Testis (tissue), 3 donors: Measurements from ENCODE around the gene SLC7A14. TPM values are rescaled to one million over a fixed set of nuclear protein-coding genes. Genes with fewer than 3 reads are reported as not detected.

Source experiments
- DNase-seq: peaks from one replicate; pipeline ENCODE4 v3.0.0-alpha.2; 2019
- H3K27ac ChIP-seq, 2 donors: fragments of 200-600 bp; sonication (generic); one replicate each; pipeline ENCODE4 v1.5.1; 2019
- H3K27me3 ChIP-seq: fragments of 200-600 bp; sonication (generic); one replicate; pipeline ENCODE4 v1.5.1; 2019
- H3K36me3 ChIP-seq: fragments of 200-600 bp; sonication (generic); one replicate; pipeline ENCODE4 v1.5.1; 2017; ENCODE audit warnings: low read depth; ENCODE audit errors: missing control alignments
- H3K4me1 ChIP-seq: fragments of 200-600 bp; sonication (generic); one replicate; pipeline ENCODE4 v1.5.1; 2019
- H3K4me3 ChIP-seq, 2 donors: fragments of 200-600 bp; sonication (generic); one replicate each; pipeline ENCODE4 v1.5.1; 2017 to 2019
- H3K9me3 ChIP-seq: fragments of 200-600 bp; sonication (generic); one replicate; pipeline ENCODE4 v1.5.1; 2017
- CTCF ChIP-seq, 3 experiments: fragments of 450-650 bp in 2 of 3; fragments of 200-600 bp in 1 of 3; sonication (generic) in 1 of 3; IDR thresholded peaks; one replicate each; pipeline ENCODE4 v1.5.1; 2016 to 2019; ENCODE audit warnings: antibody characterized with exemption in 3 of 3, mild to moderate bottlenecking in 2 of 3, moderate library complexity in 1 of 3
- POLR2A ChIP-seq: fragments of 450-650 bp; IDR thresholded peaks from one replicate; pipeline ENCODE4 v1.6.1; 2017; ENCODE audit warnings: antibody characterized with exemption, mild to moderate bottlenecking, moderate library complexity
- WGBS, 2 donors: methylation state at CpG; one replicate each; pipeline ENCODE4 v1.1.5; 2018; 5-methylcytosine and 5-hydroxymethylcytosine counted together
- intact Hi-C: fragments of 100-400 bp; cut with DNase I; formaldehyde crosslinking; loops from one replicate; pipeline ENCODE4 v1.15.1; 2023; ENCODE audit warnings: low total_unique reads
- polyA plus RNA-seq: library from polyadenylated mRNA; stranded (reverse); fragments of 350-450 nt; fragmentation: Illumina TruSeq; extraction: RNeasy Lipid Tissue Mini Kit (QIAGEN cat#74804); gene quantifications from one replicate; pipeline ENCODE4 v1.2.3, GENCODE V29; 2014; ENCODE audit warnings: low read depth, low replicate concordance; ENCODE audit not compliant: insufficient read depth
- total RNA-seq, 2 donors: library from RNA; depleted of rRNA; stranded (reverse); fragments of >200 nt; gene quantifications; one replicate each; pipeline ENCODE4 v1.2.3, GENCODE V29; 2016

The SLC7A14 gene
- total and polyA plus RNA-seq, 3 donors from 2014 or later = 0.15 to 0.31 (median 0.24) TPM

GRCh38 chr3:170485294-170485693 is 100.6 kb downstream of the SLC7A14 start:
- 58 to 93% methylated on average over 3 of the region's 3 CpGs for WGBS, 2 donors
- H3K9me3 ChIP-seq = no peaks in the 10 kb centered on the region
- intact Hi-C loops = no loop called here
- no peaks in the 10 kb centered on the region for H3K36me3 ChIP-seq
- no peak for DNase-seq
- no peak overlapping the region for H3K27ac ChIP-seq
- H3K27me3 ChIP-seq = no peaks in the 10 kb centered on the region
- peaks cover 3% of the 10 kb centered on the region for H3K4me1 ChIP-seq
- H3K4me3 ChIP-seq = no peak overlapping the region
- TF ChIP-seq CTCF (IDR thresholded peaks at IDR 0.05) (no peak), POLR2A (no peak)

- TF ChIP-seq POLR2A = no peak
- TF ChIP-seq CTCF (IDR thresholded peaks at IDR 0.05) = no peak
- Histone ChIP-seq H3K9me3 (no peaks in the 10 kb centered on the region), H3K4me3 (no peak overlapping the region), H3K27me3 (no peaks in the 10 kb centered on the region), H3K27ac (no peak overlapping the region), H3K36me3 (no peaks in the 10 kb centered on the region), H3K4me1 (peaks cover 3% of the 10 kb centered on the region)
- no peak for DNase-seq
- intact Hi-C loops = no loop called here
- WGBS, 2 donors = 59 to 74% methylated on average over 4 of the region's 4 CpGs
Observed at GRCh38 chr3:170484869-170485268, 101.0 kb downstream of the SLC7A14 start.

GRCh38 chr3:170483485-170484262 is 102.2 kb downstream of the SLC7A14 start:
- Histone ChIP-seq H3K27me3 (no peaks in the 10 kb centered on the region), H3K9me3 (no peaks in the 10 kb centered on the region), H3K4me1 (peaks cover 3% of the 10 kb centered on the region), H3K4me3 (no peak overlapping the region), H3K36me3 (no peaks in the 10 kb centered on the region), H3K27ac (no peak overlapping the region)
- DNase-seq = no peak
- intact Hi-C loops = no loop called here
- WGBS, 2 donors = 75 to 87% methylated on average over 5 of the region's 5 CpGs
- TF ChIP-seq POLR2A = no peak
- TF ChIP-seq CTCF (IDR thresholded peaks at IDR 0.05) = no peak

- no peaks in the 10 kb centered on the region for H3K36me3 ChIP-seq
- 87 to 97% methylated on average over 4 of the region's 4 CpGs for WGBS, 2 donors
- H3K27me3 ChIP-seq = no peaks in the 10 kb centered on the region
- TF ChIP-seq POLR2A = no peak
- no peak for TF ChIP-seq CTCF (IDR thresholded peaks at IDR 0.05)
- peaks cover 9% of the 10 kb centered on the region for H3K4me1 ChIP-seq
- intact Hi-C loops = no loop called here
- H3K4me3 ChIP-seq = no peak overlapping the region
- DNase-seq = no peak
- no peaks in the 10 kb centered on the region for H3K9me3 ChIP-seq
- no peak overlapping the region for H3K27ac ChIP-seq
Observed at GRCh38 chr3:170482199-170482598, 103.7 kb downstream of the SLC7A14 start.

- H3K36me3 ChIP-seq = no peaks in the 10 kb centered on the region
- no peak overlapping the region for H3K27ac ChIP-seq
Observed at GRCh38 chr3:170480111-170480510, 105.8 kb downstream of the SLC7A14 start.

More at GRCh38 chr3:170480111-170480510, 105.8 kb downstream of the SLC7A14 start:
- WGBS, 2 donors = 86 to 92% methylated on average over 4 of the region's 4 CpGs
- no peaks in the 10 kb centered on the region for H3K9me3 ChIP-seq
- TF ChIP-seq POLR2A (no peak), CTCF (IDR thresholded peaks at IDR 0.05) (no peak)
- H3K4me1 ChIP-seq = peaks cover 16% of the 10 kb centered on the region
- H3K27me3 ChIP-seq = no peaks in the 10 kb centered on the region
- intact Hi-C loops = no loop called here
- DNase-seq = no peak
- no peak overlapping the region for H3K4me3 ChIP-seq
